Endothelial cell of umbilical vein (primary cell): ENCODE measurements around the gene SYT6. TPM values are rescaled to one million over a fixed set of nuclear protein-coding genes. Genes with fewer than 3 reads are reported as not detected.

ENCODE experiments used
- BruUV-seq: library from RNA; stranded (reverse); fragments of 400-500 nt; replicated peaks from 2 replicates; lab custom pipeline; 2021; lab: Mats Ljungman, UMichigan
- CTCF ChIA-PET: fragments of 300-600, 350-600 bp; sonication (Branson Sonifier 250); formaldehyde crosslinking; loops from one replicate; lab custom pipeline; 2021; ENCODE audit warnings: antibody characterized with exemption, inconsistent platforms; lab: Charles Lee
- POLR2A ChIA-PET: fragments of 300-600, 350-600 bp; sonication (Branson Sonifier 250); formaldehyde crosslinking; loops from one replicate; lab custom pipeline; 2021; ENCODE audit warnings: antibody characterized with exemption, inconsistent platforms; lab: Charles Lee
- DNase-seq: peaks from one replicate; pipeline ENCODE4 v3.0.0-alpha.2; 2011; ENCODE audit warnings: low read depth, low spot score
- FAIRE-seq: peaks from 2 replicates; lab custom pipeline; 2011; peaks lifted over from hg19 to GRCh38; lab: Jason Lieb, UNC
- H2AFZ ChIP-seq: 2 replicates; pipeline ENCODE4 v1.6.0; 2012; ENCODE audit warnings: low read depth, low read length, control low read depth, inconsistent platforms
- H3K27ac ChIP-seq: 2 replicates; pipeline ENCODE4 v1.5.1; 2011; ENCODE audit warnings: low read depth, mild to moderate bottlenecking, control low read depth, low read length, moderate library complexity; ENCODE audit not compliant: insufficient read depth
- H3K27me3 ChIP-seq, 2 experiments: 2 replicates each; pipeline versions ENCODE4 v1.6.0 to v1.6.1; 2011; ENCODE audit warnings: low read length in 2 of 2, mixed read lengths in 1 of 2; ENCODE audit not compliant: control insufficient read depth in 2 of 2, insufficient read depth in 2 of 2
- H3K36me3 ChIP-seq, 2 experiments: 2 replicates in 1 of 2; 3 replicates in 1 of 2; pipeline ENCODE4 v1.5.1; 2011; ENCODE audit warnings: low read length in 2 of 2, mild to moderate bottlenecking in 1 of 2, moderate library complexity in 1 of 2; ENCODE audit not compliant: control insufficient read depth in 2 of 2, insufficient read depth in 2 of 2; ENCODE audit errors: extremely low read depth in 1 of 2
- H3K4me1 ChIP-seq: 3 replicates; pipeline ENCODE4 v1.5.1; 2011; ENCODE audit warnings: mild to moderate bottlenecking, low read length; ENCODE audit not compliant: control insufficient read depth, insufficient read depth; ENCODE audit errors: extremely low read depth
- H3K4me2 ChIP-seq: 2 replicates; pipeline ENCODE4 v1.6.1; 2011; ENCODE audit warnings: low read length, control low read depth, mixed read lengths; ENCODE audit not compliant: insufficient read depth
- H3K4me3 ChIP-seq, 3 experiments: fragments of 200-600 bp in 1 of 3; sonication (generic), shearing (Covaris generic) in 1 of 3; replicated peaks in 1 of 3; 2 replicates each; pipeline ENCODE4 v1.5.1; 2011 to 2016; ENCODE audit warnings: control low read depth in 3 of 3, low read length in 3 of 3, mild to moderate bottlenecking in 2 of 3, inconsistent platforms in 1 of 3, low read depth in 1 of 3, moderate library complexity in 1 of 3; ENCODE audit not compliant: insufficient read depth in 1 of 3
- H3K79me2 ChIP-seq: 2 replicates; pipeline ENCODE4 v1.6.0; 2012; ENCODE audit warnings: low read length, inconsistent platforms; ENCODE audit not compliant: control insufficient read depth, insufficient read depth
- H3K9ac ChIP-seq: replicated peaks from 2 replicates; pipeline ENCODE3; 2011; ENCODE audit warnings: low read length, control low read depth; ENCODE audit not compliant: insufficient read depth; ENCODE audit errors: extremely low read depth
- H3K9me1 ChIP-seq: replicated peaks from 3 replicates; pipeline ENCODE4 v1.6.0; 2011; ENCODE audit warnings: mild to moderate bottlenecking, low read length; ENCODE audit not compliant: control insufficient read depth, insufficient read depth; ENCODE audit errors: extremely low read depth
- H3K9me3 ChIP-seq: replicated peaks from 2 replicates; pipeline ENCODE4 v1.5.1; 2012; ENCODE audit warnings: low read length, inconsistent platforms; ENCODE audit not compliant: control insufficient read depth, insufficient read depth
- H4K20me1 ChIP-seq: replicated peaks from 2 replicates; pipeline ENCODE3; 2011; ENCODE audit warnings: mild to moderate bottlenecking, low read length; ENCODE audit not compliant: control insufficient read depth, insufficient read depth; ENCODE audit errors: extremely low read depth
- EZH2 ChIP-seq: IDR thresholded peaks from 2 replicates; pipeline ENCODE4 v1.6.1; 2012; ENCODE audit warnings: borderline replicate concordance, low read depth, mild to moderate bottlenecking, moderate library complexity, low read length, inconsistent platforms; ENCODE audit not compliant: severe bottlenecking
- FOS ChIP-seq: IDR thresholded peaks from 2 replicates; pipeline ENCODE4 v1.6.1; 2011; ENCODE audit warnings: mild to moderate bottlenecking, low read length, moderate library complexity, borderline replicate concordance; ENCODE audit not compliant: insufficient read depth
- JUN ChIP-seq: IDR thresholded peaks from 2 replicates; pipeline ENCODE4 v1.6.1; 2011; ENCODE audit warnings: borderline replicate concordance, low read depth; ENCODE audit not compliant: insufficient read length, insufficient read depth
- POLR2A ChIP-seq: IDR thresholded peaks from 2 replicates; pipeline ENCODE4 v1.6.1; 2012; ENCODE audit warnings: low read depth, mild to moderate bottlenecking, control low read depth, low read length
- POLR2AphosphoS5 ChIP-seq: IDR thresholded peaks from 2 replicates; pipeline ENCODE4 v1.6.1; 2012; ENCODE audit warnings: low read depth, mild to moderate bottlenecking, control low read depth, low read length, moderate library complexity; ENCODE audit not compliant: insufficient read depth
- dilution Hi-C: fragments of 300-500 bp; cut with MboI; formaldehyde crosslinking; loops from one replicate; pipeline ENCODE4 v1.15.0; 2019; ENCODE audit warnings: low sequenced_read_pairs; ENCODE audit not compliant: extremely low pct_ligation_motif_present
- intact Hi-C: fragments of 100-400 bp; cut with micrococcal nuclease; formaldehyde crosslinking; loops from one replicate; pipeline ENCODE4 v1.10.0; 2022
- polyA plus RNA-seq, 4 experiments: library from polyadenylated mRNA; depleted of rRNA in 3 of 4; stranded (reverse) in 3 of 4; unstranded in 1 of 4; fragments of >200 nt; gene quantifications; 2 replicates each; pipeline versions ENCODE4 v1.2.1 to v1.2.3, GENCODE V29; 2011 to 2012; ENCODE audit warnings: missing spikeins in 1 of 4
- total RNA-seq: library from RNA; stranded (reverse); gene quantifications from 2 replicates; pipeline ENCODE4 v1.2.3, GENCODE V29; 2021
- TF ChIP-seq, protein P1 (sequence below), 2 donors: IDR thresholded peaks; 1 replicate in 1 of 2; 2 replicates in 1 of 2; pipeline ENCODE4 v1.5.1; 2011; ENCODE audit warnings: low read length in 2 of 2, mild to moderate bottlenecking in 2 of 2, moderate library complexity in 2 of 2, control low read depth in 1 of 2, inconsistent platforms in 1 of 2, low read depth in 1 of 2; ENCODE audit not compliant: insufficient read depth in 1 of 2; ENCODE audit errors: extremely low read depth in 1 of 2

The SYT6 gene
- total and polyA plus RNA-seq, 2 donors (not counting 3 experiments of a cell fraction or from before 2014, with no cell fraction given), result 0.04 TPM; not detected in 1

DNA sequence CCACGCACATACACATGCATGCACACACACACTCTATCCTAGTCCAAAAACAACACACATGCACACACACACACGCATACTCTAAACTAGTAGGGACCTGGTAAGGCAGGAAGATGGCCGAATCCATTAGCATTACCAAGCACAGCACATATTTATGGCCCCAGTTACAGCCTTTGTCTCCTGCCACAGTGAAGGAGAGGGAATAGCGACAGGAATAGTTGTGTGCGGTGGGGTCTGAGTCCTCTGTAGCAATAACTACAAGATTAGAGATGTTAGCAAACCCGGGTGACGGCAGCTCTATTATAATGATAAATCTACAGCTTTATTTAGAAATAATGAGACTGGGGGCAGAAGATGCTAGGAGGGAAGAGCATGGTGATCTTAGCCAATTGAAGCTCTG, 20.5 kb downstream of the SYT6 start:
- no peak overlapping the region for H2AFZ ChIP-seq
- H4K20me1 ChIP-seq, result no peaks in the 10 kb centered on the region
- no peak overlapping the region for H3K4me2 ChIP-seq
- ChIA-PET POLR2A (no interaction called here), CTCF (no interaction called here)
- no peak overlapping the region for H3K4me3 ChIP-seq
- TF ChIP-seq FOS, result no peak
- no peak for TF ChIP-seq JUN
- no peak for TF ChIP-seq EZH2
- TF ChIP-seq, protein P1, sequence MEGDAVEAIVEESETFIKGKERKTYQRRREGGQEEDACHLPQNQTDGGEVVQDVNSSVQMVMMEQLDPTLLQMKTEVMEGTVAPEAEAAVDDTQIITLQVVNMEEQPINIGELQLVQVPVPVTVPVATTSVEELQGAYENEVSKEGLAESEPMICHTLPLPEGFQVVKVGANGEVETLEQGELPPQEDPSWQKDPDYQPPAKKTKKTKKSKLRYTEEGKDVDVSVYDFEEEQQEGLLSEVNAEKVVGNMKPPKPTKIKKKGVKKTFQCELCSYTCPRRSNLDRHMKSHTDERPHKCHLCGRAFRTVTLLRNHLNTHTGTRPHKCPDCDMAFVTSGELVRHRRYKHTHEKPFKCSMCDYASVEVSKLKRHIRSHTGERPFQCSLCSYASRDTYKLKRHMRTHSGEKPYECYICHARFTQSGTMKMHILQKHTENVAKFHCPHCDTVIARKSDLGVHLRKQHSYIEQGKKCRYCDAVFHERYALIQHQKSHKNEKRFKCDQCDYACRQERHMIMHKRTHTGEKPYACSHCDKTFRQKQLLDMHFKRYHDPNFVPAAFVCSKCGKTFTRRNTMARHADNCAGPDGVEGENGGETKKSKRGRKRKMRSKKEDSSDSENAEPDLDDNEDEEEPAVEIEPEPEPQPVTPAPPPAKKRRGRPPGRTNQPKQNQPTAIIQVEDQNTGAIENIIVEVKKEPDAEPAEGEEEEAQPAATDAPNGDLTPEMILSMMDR (IDR thresholded peaks at IDR 0.05; ENCODE audit: extremely low read depth in 1 of 2, insufficient read depth in 1 of 2, low read depth in 1 of 2, low read length in 2 of 2), result no peak
- no peak for TF ChIP-seq POLR2A
- TF ChIP-seq POLR2AphosphoS5, result no peak
- no peaks in the 10 kb centered on the region for H3K4me1 ChIP-seq
- intact Hi-C loops (no loop called here), dilution Hi-C loops (no loop called here)
- H3K27ac ChIP-seq, result no peak overlapping the region
- H3K9ac ChIP-seq, result no peak overlapping the region
- H3K27me3 ChIP-seq, result peaks cover 0 to 3% of the 10 kb centered on the region in 2 experiments
- no peaks in the 10 kb centered on the region for H3K9me1 ChIP-seq
- H3K9me3 ChIP-seq, result no peaks in the 10 kb centered on the region
- no peak for DNase-seq
- no peak for FAIRE-seq
- BruUV-seq, result no TSS peak
- no peaks in the 10 kb centered on the region for H3K36me3 ChIP-seq
- no peaks in the 10 kb centered on the region for H3K79me2 ChIP-seq
